NCI-H460 (cell line): ENCODE data around the gene GBX2. TPM values are rescaled to one million over a fixed set of nuclear protein-coding genes. Genes with fewer than 3 reads are reported as not detected.

Experiments
- DNase-seq: peaks from one replicate; pipeline ENCODE4 v3.0.0-alpha.2; 2016; ENCODE audit warnings: low read depth; ENCODE audit errors: extremely low read depth
- small RNA-seq, 2 experiments: library from RNA; depleted of rRNA; stranded (forward); fragments of <200 nt; gene quantifications; one replicate each; pipeline ENCODE3, GENCODE V24; 2014
- total RNA-seq: library from RNA; depleted of rRNA; stranded (reverse); fragments of >200 nt; shearing (Covaris generic); gene quantifications from 2 replicates; pipeline ENCODE4 v1.2.3, GENCODE V29; 2014; rRNA removed

The GBX2 gene
- total RNA-seq, 1 experiment from 2014 or later, result 1.8 TPM

- DNase-seq, result no peak
Measured at GRCh38 chr2:236120829-236121228, 47.4 kb downstream of the GBX2 start.

- DNase-seq, result no peak
Measured at GRCh38 chr2:236120141-236120601, 48.0 kb downstream of the GBX2 start.

GRCh38 chr2:236119476-236119875, 48.7 kb downstream of the GBX2 start:
- DNase-seq, result no peak

- DNase-seq, result no peak
Measured at GRCh38 chr2:236119003-236119402, 49.2 kb downstream of the GBX2 start.

GRCh38 chr2:236117861-236118269, 50.3 kb downstream of the GBX2 start:
- no peak for DNase-seq

- DNase-seq, result no peak
Measured at GRCh38 chr2:236117401-236117800, 50.8 kb downstream of the GBX2 start.

Small RNA genes lying within 50 kb of the gene (small RNA-seq; reads per million reads assigned to genes)
- gene RF00019, result 0 reads per million in 2 experiments
- gene RNU1-31P, result 0 reads per million in 2 experiments

Other genes starting within 250 kb of the GBX2 start
- not detected in 2 replicates for gene ASB18, start 96.0 kb upstream of the GBX2 start, total RNA-seq